Measurements from ENCODE around the gene CAPZB.
A peak's percentile ranks its signal among the peaks of the same experiment; 100 is the strongest.

The CAPZB gene

GRCh38 chr1:19353596-19353995 lies 131.7 kb downstream of the CAPZB start:
- DNase-seq (ENCODE audit: extremely low read depth in 1 of 2, low read depth in 1 of 2), result no peak

DNA sequence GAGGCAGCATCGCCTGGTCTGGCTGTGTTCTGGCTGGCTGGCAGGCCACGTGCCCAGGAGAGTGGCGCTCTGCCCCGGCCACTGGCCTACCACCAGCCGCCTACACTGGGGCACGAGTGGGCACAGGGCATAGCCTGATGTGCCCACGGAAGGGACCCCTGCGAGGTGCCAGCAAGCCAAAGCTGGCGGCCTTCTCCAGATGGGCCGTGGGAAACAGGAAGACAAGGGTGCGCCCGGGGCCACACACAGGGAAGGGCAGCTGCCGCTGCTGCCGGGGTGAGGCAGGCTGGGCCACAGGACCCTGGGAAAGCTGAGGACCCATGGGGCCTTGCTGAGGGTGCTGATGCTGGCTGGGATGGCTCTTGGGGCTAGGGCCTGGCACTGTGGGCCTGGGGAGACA lies 132.5 kb downstream of the CAPZB start:
- no peak for DNase-seq (ENCODE audit: extremely low read depth in 1 of 2, low read depth in 1 of 2)

DNA sequence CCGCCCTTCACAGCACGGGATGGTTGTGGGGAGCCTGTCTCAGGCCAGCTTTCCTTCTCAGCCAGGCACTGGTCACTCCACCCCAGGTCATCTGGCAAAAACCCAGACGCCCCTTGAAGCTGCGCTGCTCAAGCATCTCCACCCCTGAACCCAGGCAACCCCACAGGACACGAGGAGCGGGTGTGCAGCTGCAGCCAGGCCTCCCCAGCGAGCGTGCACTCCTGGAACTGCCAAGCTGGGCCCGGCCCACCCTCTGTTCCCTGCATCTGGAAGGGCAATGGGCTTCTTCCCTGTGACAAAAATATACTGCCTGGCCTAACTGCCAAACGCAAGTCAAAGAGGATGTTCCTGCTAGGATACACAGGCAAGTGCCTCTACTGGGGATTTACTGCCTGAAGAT lies 133.5 kb downstream of the CAPZB start:
- no peak for DNase-seq (ENCODE audit: extremely low read depth in 1 of 2, low read depth in 1 of 2)

- DNase-seq (ENCODE audit: extremely low read depth in 1 of 2, low read depth in 1 of 2), result no peak
Observed at GRCh38 chr1:19350566-19350965, 134.8 kb downstream of the CAPZB start.

DNA sequence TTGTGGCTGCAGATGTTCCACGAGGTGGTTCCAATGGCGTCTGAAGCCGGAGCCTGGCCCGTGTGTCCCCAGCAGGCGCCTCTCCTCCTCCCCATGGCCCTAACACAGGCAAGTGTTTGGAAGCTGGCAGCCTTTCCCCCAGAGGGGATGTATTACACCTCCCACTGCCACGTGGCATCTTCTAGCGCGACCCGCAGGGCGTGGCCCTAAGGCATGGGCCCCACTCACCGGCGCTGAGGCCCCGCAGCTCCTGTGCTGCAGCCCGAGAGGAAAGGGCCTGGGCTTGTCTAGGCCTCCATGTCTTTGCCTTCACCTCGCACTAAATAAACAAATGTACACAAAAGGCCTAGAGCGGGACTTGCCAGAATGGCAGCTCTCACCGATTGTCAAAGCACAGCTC lies 135.3 kb downstream of the CAPZB start:
- DNase-seq (ENCODE audit: extremely low read depth in 1 of 2, low read depth in 1 of 2), result no peak

DNA sequence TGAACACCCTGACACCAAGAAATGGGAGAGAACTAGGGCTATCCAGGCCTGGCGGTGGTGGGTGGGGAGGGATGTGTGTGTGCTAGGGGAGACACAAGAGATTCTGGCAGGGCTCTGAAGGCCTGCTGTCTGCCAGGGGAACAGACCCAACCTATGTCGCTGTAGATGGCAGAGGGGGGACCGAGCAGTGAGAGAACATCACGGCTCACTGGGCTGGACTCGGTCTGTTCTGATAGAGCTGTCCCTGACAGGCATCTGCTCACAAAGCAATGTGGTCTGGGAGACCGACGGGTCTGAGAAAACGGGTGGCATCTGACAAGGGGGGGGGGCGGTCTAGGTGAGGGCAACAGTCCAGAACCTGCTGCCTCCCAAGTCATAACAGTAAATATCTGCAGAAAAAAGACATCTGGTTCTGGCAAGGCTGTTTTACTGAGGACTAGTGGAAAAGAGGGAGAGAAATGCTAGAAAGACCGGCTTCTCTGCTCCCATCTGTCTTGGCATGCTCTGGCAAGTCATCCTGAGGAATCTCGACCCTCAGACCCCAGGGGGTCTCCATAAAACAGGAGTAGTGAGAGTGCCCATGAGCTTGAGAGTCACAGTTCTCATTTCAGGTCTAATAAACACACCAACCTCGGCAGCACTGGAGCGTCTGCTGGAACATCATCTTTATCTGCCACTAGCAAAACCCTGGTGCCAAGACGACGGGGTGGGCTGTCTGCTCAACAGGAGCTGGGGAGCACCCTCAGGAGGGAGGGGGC lies 136.7 kb downstream of the CAPZB start:
- DNase-seq (ENCODE audit: extremely low read depth in 1 of 2, low read depth in 1 of 2), result no peak

- DNase-seq (ENCODE audit: extremely low read depth in 1 of 2, low read depth in 1 of 2), result no peak
Observed at GRCh38 chr1:19347533-19348172, 137.7 kb downstream of the CAPZB start.

DNA sequence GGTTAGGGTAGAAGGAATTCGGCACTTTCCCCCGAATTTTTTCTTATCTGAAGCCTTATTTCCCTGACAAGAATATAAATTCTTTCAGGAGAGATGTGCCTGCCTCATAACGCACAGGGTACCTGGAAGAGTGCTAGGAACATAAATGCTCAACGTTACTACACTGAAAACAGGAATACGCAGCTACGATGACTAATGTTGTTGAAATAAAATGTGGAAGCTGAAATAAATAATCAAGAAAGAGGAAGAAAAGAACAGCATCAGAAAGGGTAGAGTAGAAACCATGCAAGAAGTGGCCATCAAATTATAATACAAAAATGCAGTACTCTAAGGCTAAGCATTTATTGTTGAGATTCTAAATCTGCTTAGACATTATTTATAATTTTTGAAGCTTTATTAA lies 139.3 kb downstream of the CAPZB start:
- DNase-seq (ENCODE audit: extremely low read depth in 1 of 2, low read depth in 1 of 2), result no peak

DNA sequence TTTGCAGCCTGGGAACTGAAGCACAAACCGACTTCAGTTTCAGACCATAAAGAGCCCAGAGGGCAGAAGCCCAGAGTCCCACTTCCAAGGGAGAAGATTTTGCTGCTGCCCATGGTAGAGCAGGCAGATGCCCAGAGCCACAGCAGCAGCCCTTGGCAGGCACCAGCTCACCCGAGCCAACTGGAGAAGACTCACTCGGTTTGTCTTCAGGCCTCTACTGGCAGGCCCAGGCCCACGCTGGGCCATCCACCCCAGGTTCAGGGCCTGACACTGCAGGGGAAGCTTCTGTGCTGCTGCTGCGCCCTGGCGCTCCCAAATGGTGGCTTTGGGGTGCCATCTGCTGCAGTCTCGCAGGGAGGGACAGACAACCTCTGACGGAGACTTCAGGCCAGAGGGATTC lies 139.9 kb downstream of the CAPZB start:
- no peak for DNase-seq (ENCODE audit: extremely low read depth in 1 of 2, low read depth in 1 of 2)

- no peak for DNase-seq (ENCODE audit: extremely low read depth in 1 of 2, low read depth in 1 of 2)
Observed at GRCh38 chr1:19344831-19345230, 140.5 kb downstream of the CAPZB start.

- DNase-seq (ENCODE audit: extremely low read depth in 1 of 2, low read depth in 1 of 2), result peak in 1 of 2 donors; percentile 11
Observed at GRCh38 chr1:19344372-19344810, 140.9 kb downstream of the CAPZB start.

- DNase-seq (ENCODE audit: extremely low read depth in 1 of 2, low read depth in 1 of 2), result no peak
Observed at GRCh38 chr1:19343617-19344350, 141.6 kb downstream of the CAPZB start.

DNA sequence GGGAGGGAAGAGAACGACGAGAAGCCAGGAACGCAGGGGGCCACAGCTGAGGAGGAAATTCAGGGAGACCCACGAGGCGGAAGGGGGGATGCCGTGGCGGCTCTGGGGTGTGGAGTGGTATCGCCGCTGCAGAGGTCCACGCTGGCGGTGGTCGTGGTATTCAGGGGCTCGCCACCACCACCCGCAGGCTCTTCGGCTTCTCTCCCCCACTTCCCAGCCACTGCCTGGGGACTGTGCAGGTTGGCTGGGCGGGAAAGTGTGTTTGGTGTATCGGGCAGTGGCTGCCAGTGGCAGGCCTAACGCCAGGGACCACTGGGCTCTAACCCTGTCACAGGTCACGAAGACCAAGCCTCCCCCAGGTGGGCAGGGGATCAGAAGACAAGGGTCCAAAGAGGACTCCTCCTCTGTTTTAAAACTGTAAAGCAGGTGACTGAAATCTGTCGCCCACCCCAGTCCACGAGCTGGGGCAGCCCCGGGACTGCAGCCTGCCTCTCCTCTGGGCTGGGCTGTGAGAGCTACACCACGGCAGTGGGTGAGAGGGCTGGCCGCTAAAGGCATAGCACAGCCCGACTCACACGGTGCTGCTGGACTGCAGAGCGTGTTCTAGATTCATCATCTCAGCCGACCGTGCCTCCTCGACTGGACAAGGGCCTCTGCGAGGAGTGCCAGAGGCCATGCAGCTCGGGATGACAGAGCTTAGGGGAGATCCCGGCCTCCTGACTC lies 142.3 kb downstream of the CAPZB start:
- DNase-seq (ENCODE audit: extremely low read depth in 1 of 2, low read depth in 1 of 2), result no peak

DNA sequence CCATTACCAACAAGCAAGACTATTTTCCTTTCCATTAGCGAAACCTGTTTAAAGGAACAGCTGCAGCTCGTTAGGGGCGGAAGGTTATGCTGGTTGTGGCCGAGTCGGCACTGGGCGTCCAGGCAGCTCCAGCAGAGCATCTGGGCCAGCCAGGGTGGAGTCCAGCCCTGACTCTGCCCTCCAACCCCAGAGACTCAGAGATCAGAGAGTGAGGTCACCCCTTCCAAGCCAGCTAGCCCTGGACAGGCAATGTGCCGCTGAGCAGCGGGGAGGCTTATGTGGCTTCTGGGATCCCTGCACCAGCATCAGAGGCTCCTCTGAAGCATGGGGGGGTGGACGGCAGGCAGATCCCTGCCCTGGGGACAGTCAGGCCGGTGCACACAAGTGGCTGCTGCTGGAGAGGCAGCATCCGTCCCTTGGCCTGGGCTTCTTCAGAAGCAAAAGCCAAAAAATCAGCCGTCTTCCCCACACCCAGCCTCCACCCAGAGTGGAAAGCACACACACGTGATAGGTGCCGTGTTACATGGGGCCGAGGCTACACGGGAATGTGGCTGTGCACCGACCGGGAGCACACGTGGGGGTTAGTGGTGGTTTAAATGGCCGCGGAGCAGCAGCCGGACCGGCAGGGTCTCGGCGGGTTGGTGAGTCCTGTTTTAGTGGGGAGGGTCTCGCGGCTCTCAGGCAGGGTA lies 143.1 kb downstream of the CAPZB start:
- DNase-seq (ENCODE audit: extremely low read depth in 1 of 2, low read depth in 1 of 2), result no peak

- peak; percentile 45 to 70 for DNase-seq (ENCODE audit: extremely low read depth in 1 of 2, low read depth in 1 of 2)
Observed at GRCh38 chr1:19341201-19342061, 143.9 kb downstream of the CAPZB start.

DNA sequence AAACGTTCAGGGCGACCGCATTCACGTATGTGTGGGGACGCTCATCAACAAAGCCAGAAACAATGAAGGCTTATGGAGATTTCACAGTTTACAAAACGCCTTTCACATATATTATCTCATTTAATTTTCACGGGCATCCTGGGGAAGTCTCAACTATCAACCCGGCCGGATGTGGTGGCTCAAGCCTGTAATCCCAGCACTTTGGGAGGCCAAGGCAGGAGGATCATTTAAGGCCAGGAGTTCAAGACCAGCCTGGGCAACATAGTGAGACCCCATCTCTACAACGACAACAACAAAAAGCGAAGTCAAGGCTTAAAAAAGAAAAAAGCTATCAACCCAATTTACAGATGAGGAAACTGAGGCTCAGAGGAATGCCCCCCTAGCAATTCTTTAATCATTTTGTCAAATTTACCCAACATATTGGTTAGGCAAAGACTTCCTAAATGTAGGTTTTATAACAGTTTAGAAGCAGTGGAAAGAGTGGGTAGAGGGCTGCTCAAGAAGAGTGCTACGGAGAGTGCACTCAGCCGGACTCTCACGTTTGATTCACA lies 144.9 kb downstream of the CAPZB start:
- DNase-seq (ENCODE audit: extremely low read depth in 1 of 2, low read depth in 1 of 2), result no peak

DNA sequence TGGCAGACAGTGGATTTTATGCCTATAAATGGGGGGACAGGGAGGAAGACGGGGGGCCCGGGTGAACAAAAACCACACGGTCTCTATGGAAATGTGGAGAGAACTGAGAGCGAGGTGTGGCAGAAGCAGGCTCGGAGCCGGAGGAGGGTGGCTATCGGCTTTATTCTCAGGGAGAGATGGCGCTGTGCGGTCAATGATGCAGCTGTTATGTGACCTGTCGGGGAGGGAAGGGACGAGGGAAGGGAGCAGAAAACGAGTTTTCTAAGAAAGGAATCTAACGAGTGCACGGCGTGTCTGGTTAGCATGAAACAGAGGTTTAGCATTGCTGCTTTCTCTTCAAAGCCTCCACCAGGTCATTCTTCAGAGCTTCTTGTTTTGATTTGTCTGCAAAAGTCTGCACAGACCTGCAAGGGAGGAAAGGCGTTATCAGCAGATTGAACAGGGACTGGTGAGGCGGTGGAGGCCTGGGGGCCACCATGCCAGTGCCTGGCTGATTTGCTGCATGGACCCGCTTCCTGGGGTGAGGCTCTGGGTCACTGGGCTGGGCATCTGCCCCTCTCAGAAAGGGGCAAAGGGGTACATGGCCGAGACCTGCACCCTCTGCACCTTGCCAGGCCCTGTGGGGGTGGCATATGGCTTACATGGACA lies 146.0 kb downstream of the CAPZB start:
- no peak for DNase-seq (ENCODE audit: extremely low read depth in 1 of 2, low read depth in 1 of 2)

DNA sequence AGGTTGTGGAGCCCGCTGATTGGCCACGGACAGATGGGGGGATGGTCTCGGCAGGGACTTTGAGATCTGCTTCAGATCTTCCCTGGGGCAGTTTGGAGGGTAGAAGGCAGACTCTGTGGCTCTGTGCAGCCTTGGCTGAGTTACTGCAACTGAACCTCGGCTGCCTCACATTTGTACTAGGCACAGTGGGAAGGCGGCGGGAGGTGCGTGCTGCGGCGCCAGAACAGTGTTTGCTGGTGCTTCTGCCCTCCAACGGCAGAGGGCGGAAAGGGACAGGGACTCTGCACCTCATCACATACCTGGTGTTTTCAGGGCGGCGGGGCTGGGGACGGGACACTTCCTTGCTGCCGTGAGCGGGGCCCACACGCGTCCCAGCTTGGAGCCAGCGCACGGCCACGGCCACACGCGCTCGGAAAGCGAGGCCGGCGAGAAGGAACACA lies 147.0 kb downstream of the CAPZB start:
- DNase-seq (ENCODE audit: extremely low read depth in 1 of 2, low read depth in 1 of 2), result no peak

- DNase-seq (ENCODE audit: extremely low read depth in 1 of 2, low read depth in 1 of 2), result no peak
Observed at GRCh38 chr1:19337289-19337688, 148.1 kb downstream of the CAPZB start.

All from stimulated activated CD8-positive, alpha-beta memory T cell treated with anti-CD3 and anti-CD28 coated beads, Interleukin-7, amount 100 ng/mL, for 48 hours (primary cell).